AG04450 (cell line): ENCODE measurements around the gene ZNHIT2. TPM values are rescaled to one million over a fixed set of nuclear protein-coding genes. Genes with fewer than 3 reads are reported as not detected.
A peak's percentile ranks its signal among the peaks of the same experiment; 100 is the strongest.

Source experiments
- CTCF ChIA-PET: fragments of 300-600, 350-600 bp; formaldehyde crosslinking; extraction: SDS; loops from one replicate; lab custom pipeline; 2022; ENCODE audit warnings: antibody characterized with exemption, inconsistent platforms; lab: Charles Lee
- POLR2A ChIA-PET: fragments of 350-600 bp; formaldehyde crosslinking; extraction: SDS; loops from one replicate; lab custom pipeline; 2021; ENCODE audit warnings: antibody characterized with exemption, inconsistent platforms; lab: Yijun Ruan, JAX
- DNase-seq: peaks from one replicate; pipeline ENCODE4 v3.0.0-alpha.2; 2011; ENCODE audit warnings: low read depth, low spot score
- H3K27ac ChIP-seq: one replicate; pipeline ENCODE4 v1.5.1; 2012; ENCODE audit warnings: low read depth, low read length, control low read depth
- H3K27me3 ChIP-seq: one replicate; pipeline ENCODE4 v1.6.0; 2012; ENCODE audit warnings: low read length; ENCODE audit not compliant: control insufficient read depth, insufficient read depth
- H3K4me3 ChIP-seq: 2 replicates; pipeline ENCODE4 v1.5.1; 2011; ENCODE audit warnings: mild to moderate bottlenecking, low read depth, low read length, control low read depth
- H3K9me3 ChIP-seq: 2 replicates; pipeline ENCODE4 v1.5.1; 2012; ENCODE audit warnings: low read length; ENCODE audit not compliant: control insufficient read depth, insufficient read depth
- CTCF ChIP-seq: IDR thresholded peaks from 2 replicates; pipeline ENCODE4 v1.5.1; 2011; ENCODE audit warnings: low read depth, low read length, control low read depth, inconsistent platforms
- polyA plus RNA-seq: library from polyadenylated mRNA; depleted of rRNA; stranded (reverse); fragments of >200 nt; gene quantifications from 2 replicates; pipeline ENCODE4 v1.2.3, GENCODE V29; 2011

Gene ZNHIT2
- polyA plus RNA-seq, 1 experiment = 3.1 TPM

- Histone ChIP-seq H3K27me3 (peaks cover 8% of the 10 kb centered on the region), H3K27ac (no peak overlapping the region), H3K4me3 (no peak overlapping the region), H3K9me3 (peaks cover 2% of the 10 kb centered on the region; the same call in 1 of the 2 replicates)
- TF ChIP-seq CTCF = no peak
- ChIA-PET POLR2A (no interaction called here), CTCF (interaction anchor here (0.6 to 0.8 kb wide), 2 partner anchors 18 to 103 kb away, joined by 3 read pairs; no protein-coding TSS in a partner anchor)
- DNase-seq = no peak
Observed at GRCh38 chr11:65147352-65148075, 30.0 kb upstream of the ZNHIT2 start.

- no peak overlapping the region for H3K4me3 ChIP-seq
- peaks cover 20% of the 10 kb centered on the region for H3K27me3 ChIP-seq
- POLR2A ChIA-PET = no interaction called here
- CTCF ChIA-PET = no interaction called here
- H3K27ac ChIP-seq = no peak overlapping the region
- DNase-seq = no peak
- no peaks in the 10 kb centered on the region; the same call in 1 of the 2 replicates for H3K9me3 ChIP-seq
- no peak for TF ChIP-seq CTCF
Observed at GRCh38 chr11:65141896-65142494, 24.5 kb upstream of the ZNHIT2 start.

- Histone ChIP-seq H3K27me3 (peaks cover 9% of the 10 kb centered on the region), H3K27ac (no peak overlapping the region), H3K9me3 (no peaks in the 10 kb centered on the region), H3K4me3 (no peak overlapping the region)
- ChIA-PET POLR2A (interaction anchor here (0.6 kb wide), 1 partner anchor 374 kb away, joined by 3 read pairs; no protein-coding TSS in a partner anchor), CTCF (interaction anchor here (0.6 to 0.7 kb wide), 2 partner anchors 26 to 108 kb away, joined by 3 to 4 read pairs; no protein-coding TSS in a partner anchor)
- no peak for TF ChIP-seq CTCF
- no peak for DNase-seq
Observed at GRCh38 chr11:65136515-65137096, 19.1 kb upstream of the ZNHIT2 start.

GRCh38 chr11:65135633-65136145, 18.2 kb upstream of the ZNHIT2 start:
- Histone ChIP-seq H3K27ac (no peak overlapping the region), H3K4me3 (peak overlapping the region; percentile 95), H3K27me3 (peaks cover 2% of the 10 kb centered on the region), H3K9me3 (no peaks in the 10 kb centered on the region)
- CTCF ChIA-PET = interaction anchor here (0.9 to 1.3 kb wide), 3 partner anchors 9 to 217 kb away, joined by 3 to 5 read pairs (median 4); no protein-coding TSS in a partner anchor
- POLR2A ChIA-PET = interaction anchor here (0.6 to 2.6 kb wide), 13 partner anchors 9 to 431 kb away, joined by 3 to 20 read pairs (median 4); partner anchors contain the start of genes CAPN1, FAU, MRPL49 and SPDYC
- TF ChIP-seq CTCF = no peak
- no peak for DNase-seq
